ENCODE measurements around the gene RAB33B.

RAB33B gene

DNA sequence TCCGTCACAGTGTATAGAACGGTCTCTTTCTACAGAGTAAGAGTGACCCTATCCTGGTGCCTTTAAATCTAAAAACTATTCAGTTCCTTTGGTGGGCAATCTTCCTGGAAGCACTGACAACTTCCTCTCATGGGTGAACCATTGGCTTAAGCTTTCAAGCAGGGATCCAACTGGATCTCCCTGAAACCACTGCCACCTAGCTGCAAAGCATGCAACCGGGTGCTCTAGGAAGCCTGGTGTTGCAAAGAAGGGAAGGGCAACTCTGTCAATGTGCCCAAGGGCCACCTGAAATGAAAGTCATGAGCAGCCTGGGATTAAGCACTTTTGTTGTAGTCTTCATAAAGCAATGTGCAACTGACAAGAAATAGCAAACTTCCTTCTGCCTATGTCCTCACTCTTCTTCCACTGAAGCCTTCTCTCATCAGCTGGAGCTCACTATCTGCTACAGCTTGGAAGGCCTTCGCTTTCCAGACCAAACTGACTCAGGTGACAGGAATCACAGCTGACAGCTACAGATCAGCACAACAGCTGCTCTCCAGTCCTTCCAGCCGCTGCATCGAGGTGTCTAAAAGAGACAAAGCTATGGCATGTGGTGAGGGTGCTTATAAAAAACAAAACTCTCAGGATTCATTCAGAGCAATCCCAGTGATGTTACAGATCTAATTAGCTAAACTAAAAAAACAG, 55.9 kb downstream of the RAB33B start:
- DNase-seq, result no peak

DNA sequence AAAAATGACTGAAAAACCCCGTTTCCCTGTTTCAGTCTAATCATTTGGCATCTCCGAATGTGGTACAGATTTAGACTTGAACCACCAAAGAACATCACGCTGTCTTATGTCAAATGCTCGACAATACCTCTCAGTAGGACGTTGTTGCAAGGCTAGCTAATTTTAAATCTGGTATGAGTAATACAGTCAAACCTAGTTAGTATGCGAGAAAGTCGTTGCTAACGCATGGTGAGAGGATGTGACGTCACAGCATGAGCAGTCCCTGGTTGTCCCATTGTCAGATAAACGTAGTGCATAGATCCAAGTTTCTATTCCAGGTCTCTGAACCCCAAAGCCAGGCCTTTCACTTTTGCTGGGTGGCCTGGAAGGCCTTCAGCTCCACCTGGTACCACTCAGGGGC, 57.4 kb downstream of the RAB33B start:
- DNase-seq, result no peak

DNA sequence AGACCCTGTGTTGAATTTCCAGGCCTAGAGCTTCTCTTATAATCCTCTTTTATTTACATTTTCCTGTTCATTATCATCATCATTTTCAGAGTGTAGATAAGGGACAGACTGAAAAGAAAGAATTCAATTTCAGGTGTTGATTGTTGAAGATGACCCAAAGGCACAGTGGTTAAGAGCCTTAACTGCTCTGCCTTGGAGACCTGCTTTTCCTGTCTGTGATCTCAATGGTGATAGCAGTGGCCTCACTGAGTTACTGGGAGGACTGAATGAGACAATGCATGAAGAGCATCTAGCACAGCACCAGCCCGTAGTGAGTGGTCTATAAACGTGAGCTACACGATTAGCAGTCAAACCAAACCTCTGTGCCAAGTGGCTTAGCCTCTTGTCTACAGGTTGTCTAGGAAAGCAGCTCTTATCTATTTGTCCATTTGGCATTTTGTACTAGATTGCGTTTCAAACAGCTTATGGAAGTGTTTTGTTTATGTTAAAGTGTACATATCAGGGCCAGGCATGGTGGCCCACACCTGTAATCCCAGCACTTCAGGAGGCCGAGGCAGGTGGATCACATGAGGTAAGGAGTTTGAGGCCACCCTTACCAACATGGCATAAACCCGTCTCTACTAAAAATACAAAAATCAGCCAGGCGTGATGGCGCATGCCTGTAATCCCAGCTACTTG, 60.6 kb downstream of the RAB33B start:
- DNase-seq, result no peak

DNA sequence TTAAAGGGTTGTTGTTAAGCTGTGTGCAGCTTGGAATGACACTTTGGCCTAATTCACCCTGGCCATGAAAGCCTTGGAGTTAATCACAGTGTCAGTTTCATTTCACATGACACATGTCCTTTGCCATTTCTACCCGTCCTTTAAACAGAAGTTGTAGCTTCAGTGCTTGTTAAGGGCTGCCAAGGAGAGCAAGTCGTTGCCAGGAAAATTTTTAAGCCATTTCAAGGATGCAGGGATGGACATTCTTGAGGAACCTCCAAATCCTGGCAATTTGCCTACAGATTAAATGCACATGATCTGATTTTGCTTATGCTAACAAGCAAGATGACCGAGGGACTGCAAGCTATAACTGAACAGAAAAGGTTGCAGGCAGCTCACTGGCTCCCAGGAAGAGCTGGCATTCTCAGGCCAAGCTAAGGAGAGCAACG, 61.6 kb downstream of the RAB33B start:
- DNase-seq, result no peak

DNA sequence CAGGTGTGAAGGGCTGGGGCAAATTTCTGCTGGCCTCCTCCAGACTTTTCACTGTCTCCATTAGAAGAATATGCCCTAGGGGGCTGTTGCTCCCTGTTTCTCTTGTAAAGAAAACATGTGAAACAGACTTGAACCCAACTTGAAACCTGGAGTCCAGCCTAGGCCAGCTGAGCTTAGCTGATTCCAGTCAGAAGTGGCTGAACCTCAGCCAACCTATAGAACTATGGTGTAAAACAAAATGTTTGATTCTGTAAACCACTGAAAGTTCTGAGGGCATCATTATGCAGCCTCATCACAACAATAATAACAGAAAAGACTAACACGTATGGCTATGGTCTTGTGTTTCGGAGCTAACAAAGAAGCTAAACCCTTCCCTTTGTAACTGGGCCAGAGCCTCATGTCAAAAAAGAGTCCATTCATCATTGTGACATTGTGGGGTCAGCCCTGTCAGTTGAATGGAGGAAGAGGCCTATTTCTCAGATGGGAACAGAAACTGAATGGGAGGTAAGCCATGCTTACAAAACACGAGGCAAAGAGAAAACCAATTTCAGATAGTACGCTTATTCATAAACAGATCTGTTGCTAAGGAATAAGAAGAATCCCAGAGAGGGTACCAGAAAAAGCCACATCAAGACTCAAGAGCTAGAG, 68.0 kb downstream of the RAB33B start:
- DNase-seq, result no peak

DNA sequence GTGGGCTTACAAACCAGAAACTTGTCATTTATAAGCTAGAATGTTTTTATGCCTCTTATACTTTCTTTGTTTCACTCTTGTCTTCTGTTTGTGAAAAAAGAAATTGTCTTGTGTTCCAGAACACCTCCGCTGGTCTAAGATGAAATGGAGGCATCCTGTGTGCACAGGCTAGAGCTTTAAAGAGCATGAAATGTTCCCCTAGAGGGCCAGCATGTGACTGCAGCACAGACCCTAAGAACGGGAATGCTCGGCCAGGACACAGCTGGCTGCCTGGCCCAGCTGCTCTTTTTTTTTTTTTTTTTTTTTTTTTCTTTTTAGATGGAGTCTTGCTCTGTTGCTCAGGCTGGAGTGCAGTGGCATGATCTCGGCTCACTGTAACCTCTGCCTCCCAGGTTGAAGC, 68.5 kb downstream of the RAB33B start:
- no peak for DNase-seq

DNA sequence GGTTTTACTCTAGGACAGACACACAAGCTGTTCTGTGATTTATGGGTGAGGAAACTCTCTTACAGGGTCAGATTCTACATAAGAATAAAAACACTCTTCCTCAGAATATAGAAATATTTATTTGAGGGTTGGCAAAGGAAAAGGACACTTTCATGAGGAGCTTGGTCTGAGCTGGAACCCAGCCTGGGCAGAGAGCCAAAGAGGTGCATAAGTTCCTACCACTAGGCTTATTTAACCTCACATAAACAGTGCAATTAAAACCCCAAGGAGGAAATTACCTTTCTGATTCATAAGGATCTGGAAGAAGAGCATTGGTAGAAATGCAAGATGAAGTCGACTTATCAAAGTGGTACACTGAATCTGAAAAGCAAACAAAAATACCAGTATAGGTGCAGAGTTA, 69.2 kb downstream of the RAB33B start:
- no peak for DNase-seq

DNA sequence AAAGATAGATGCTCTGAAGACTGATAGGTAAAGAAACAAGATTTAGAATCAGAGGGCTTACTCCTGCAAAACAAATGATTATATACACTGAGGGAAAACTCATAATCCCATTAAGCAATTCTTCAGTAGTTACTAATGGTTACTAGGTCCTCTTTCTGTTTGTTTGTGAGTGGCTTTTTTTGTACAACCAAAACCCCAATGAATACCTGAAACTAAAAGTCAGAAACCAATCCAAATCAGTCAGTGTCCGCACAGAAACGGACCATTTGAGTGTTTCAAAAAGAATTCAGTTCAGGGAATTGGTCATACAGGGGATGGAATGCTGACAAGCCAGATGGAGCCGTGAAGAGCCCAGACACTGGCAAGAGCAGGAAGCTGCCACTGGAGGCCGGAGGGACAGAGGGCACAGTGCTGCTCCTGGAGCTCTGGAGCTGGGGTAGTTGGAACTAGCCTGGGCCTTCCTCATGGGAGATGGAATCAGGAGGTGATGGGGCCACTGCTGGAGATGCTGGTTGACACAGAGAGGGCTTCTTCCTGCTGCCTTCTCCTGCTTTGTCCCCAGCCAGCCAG, 70.2 kb downstream of the RAB33B start:
- DNase-seq, result no peak

DNA sequence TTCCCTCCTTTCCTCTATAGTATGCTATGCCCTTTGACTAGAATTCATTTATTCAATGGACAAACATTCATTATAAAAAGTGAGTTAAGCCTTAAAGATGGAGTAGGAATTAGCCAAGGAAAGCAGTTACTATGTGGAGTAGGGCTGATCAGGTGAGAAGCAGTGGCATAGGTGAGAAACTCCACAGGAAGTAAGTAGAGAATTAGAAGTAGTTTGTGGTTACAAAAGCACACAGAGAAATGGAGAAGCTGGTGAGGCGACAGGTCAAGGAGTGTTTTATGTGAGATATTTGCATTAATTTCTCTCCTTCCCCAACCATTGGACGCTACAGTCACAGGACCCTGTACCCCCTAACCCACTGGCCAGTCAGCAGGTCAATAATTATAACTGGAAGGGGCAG, 71.5 kb downstream of the RAB33B start:
- DNase-seq, result no peak
